Upper lobe of left lung (tissue), 4 donors: ENCODE data around the gene PDE4D.

Experiments used
- POLR2A ChIP-seq, 4 donors: fragments of 450-650 bp; IDR thresholded peaks; one replicate each; pipeline ENCODE4 v1.5.1; 2016 to 2017; ENCODE audit warnings: antibody characterized with exemption in 4 of 4, mild to moderate bottlenecking in 2 of 4
- POLR2AphosphoS5 ChIP-seq, 2 donors: sonication (generic); formaldehyde crosslinking; IDR thresholded peaks; one replicate each; pipeline ENCODE4 v1.5.1; 2017; ENCODE audit warnings: antibody characterized with exemption in 2 of 2

GRCh38 chr5:59816654-59817300, 76.7 kb downstream of the PDE4D start:
- TF ChIP-seq POLR2A (IDR thresholded peaks at IDR 0.05) (no peak), POLR2AphosphoS5 (IDR thresholded peaks at IDR 0.05) (no peak)
